A549 treated with CpdA at 1 μM for 4 hours (cell line): ENCODE measurements around the gene OR5T2. TPM values are rescaled to one million over a fixed set of nuclear protein-coding genes. Genes with fewer than 3 reads are reported as not detected.

Experiments
- total RNA-seq: library from RNA; stranded (reverse); fragments of 200-300 nt; extraction: Qiagen RNA extraction; gene quantifications from 5 replicates; pipeline ENCODE4 v1.2.3, GENCODE V29; 2022; ENCODE audit warnings: low read depth

OR5T2 gene
- total RNA-seq, result not detected in 5 replicates

GRCh38 chr11:56234155-56234554 lies at the start of gene OR5T2:
OR5T2 (minus strand) TSS chr11:56234255; CDS start chr11:56233062, 1,193 bp downstream.

GRCh38 chr11:56273854-56274253 lies 39.8 kb upstream of the OR5T2 start, which contains the start of gene OR5T1:
OR5T1 (plus strand) TSS chr11:56274154; CDS start chr11:56275639, 1,485 bp downstream.

GRCh38 chr11:56251954-56252353 lies 17.9 kb upstream of the OR5T2 start, which contains the start of gene OR5T3:
OR5T3 (plus strand) TSS chr11:56252254; CDS start chr11:56252254, 0 bp downstream.

Other genes starting within 250 kb of the OR5T2 start
- gene OR5F1, start 239.6 kb downstream of the OR5T2 start, total RNA-seq, result not detected in 5 replicates
- not detected in 5 replicates for gene OR5AS1, start 206.6 kb downstream of the OR5T2 start, total RNA-seq
- gene OR8I2, start 140.9 kb downstream of the OR5T2 start, total RNA-seq, result not detected in 5 replicates
- not detected in 5 replicates for gene OR8H2, start 130.6 kb downstream of the OR5T2 start, total RNA-seq
- gene OR8H3, start 111.9 kb downstream of the OR5T2 start, total RNA-seq, result not detected in 5 replicates
- not detected in 5 replicates for gene OR8J3, start 94.1 kb downstream of the OR5T2 start, total RNA-seq
- gene OR8K5, start 73.9 kb downstream of the OR5T2 start, total RNA-seq, result not detected in 5 replicates
- gene OR5J2, start 57.6 kb downstream of the OR5T2 start, total RNA-seq, result not detected in 5 replicates
- gene OR5T3, start 18.0 kb upstream of the OR5T2 start, total RNA-seq, result not detected in 5 replicates
- gene OR5T1, start 39.9 kb upstream of the OR5T2 start, total RNA-seq, result not detected in 5 replicates
- gene OR8H1, start 58.0 kb upstream of the OR5T2 start, total RNA-seq, result not detected in 5 replicates
- gene OR8K3, start 80.9 kb upstream of the OR5T2 start, total RNA-seq, result not detected in 5 replicates
- gene OR8K1, start 111.8 kb upstream of the OR5T2 start, total RNA-seq, result not detected in 5 replicates
- not detected in 5 replicates for gene OR8J1, start 120.0 kb upstream of the OR5T2 start, total RNA-seq
- gene OR8U1, start 141.4 kb upstream of the OR5T2 start, total RNA-seq, result not detected in 5 replicates
- gene OR5AL1, start 178.4 kb upstream of the OR5T2 start, total RNA-seq, result not detected in 5 replicates
- not detected in 5 replicates for gene OR5M3, start 239.1 kb upstream of the OR5T2 start, total RNA-seq